H9 (cell line): ENCODE measurements around the gene GSTO1. TPM values are rescaled to one million over a fixed set of nuclear protein-coding genes. Genes with fewer than 3 reads are reported as not detected.

Source experiments
- DNase-seq: peaks from one replicate; pipeline ENCODE4 v3.0.0-alpha.2; 2017
- H2AFZ ChIP-seq: one replicate; pipeline ENCODE4 v1.6.1; 2013; ENCODE audit warnings: mild to moderate bottlenecking, low read length, control low read depth, moderate library complexity
- H2AK5ac ChIP-seq: 2 replicates; pipeline ENCODE4 v1.6.1; 2013; ENCODE audit warnings: low read length, control low read depth, mixed read lengths; ENCODE audit not compliant: insufficient read length
- H2BK120ac ChIP-seq: one replicate; pipeline ENCODE4 v1.6.1; 2013; ENCODE audit warnings: low read depth, mild to moderate bottlenecking, low read length, control low read depth, inconsistent platforms; ENCODE audit not compliant: poor library complexity, severe bottlenecking
- H2BK12ac ChIP-seq: 2 replicates; pipeline ENCODE4 v1.6.1; 2013; ENCODE audit warnings: low read length, control low read depth, mixed read lengths, low read depth; ENCODE audit not compliant: insufficient read length
- H2BK15ac ChIP-seq: 2 replicates; pipeline ENCODE4 v1.6.1; 2013; ENCODE audit warnings: low read depth, low read length, control low read depth
- H2BK20ac ChIP-seq: one replicate; pipeline ENCODE4 v1.6.1; 2013; ENCODE audit warnings: low read depth, mild to moderate bottlenecking, low read length, control low read depth, inconsistent platforms; ENCODE audit not compliant: poor library complexity, severe bottlenecking
- H2BK5ac ChIP-seq: 2 replicates; pipeline ENCODE4 v1.6.1; 2013; ENCODE audit warnings: low read length, control low read depth, mixed read lengths; ENCODE audit not compliant: insufficient read length
- H3K14ac ChIP-seq: 2 replicates; pipeline ENCODE4 v1.6.1; 2013; ENCODE audit warnings: low read length, control low read depth; ENCODE audit not compliant: insufficient read depth
- H3K18ac ChIP-seq: 2 replicates; pipeline ENCODE4 v1.6.1; 2013; ENCODE audit warnings: low read depth, mild to moderate bottlenecking, mixed read lengths, low read length, control low read depth; ENCODE audit not compliant: insufficient read length
- H3K23ac ChIP-seq: 2 replicates; pipeline ENCODE4 v1.6.1; 2013; ENCODE audit warnings: low read length, control low read depth, mixed read lengths, low read depth; ENCODE audit not compliant: insufficient read length
- H3K23me2 ChIP-seq: 2 replicates; pipeline ENCODE4 v1.6.1; 2013; ENCODE audit warnings: low read depth, mild to moderate bottlenecking, mixed read lengths, low read length, control low read depth; ENCODE audit not compliant: insufficient read length, poor library complexity, severe bottlenecking
- H3K27ac ChIP-seq: 2 replicates; pipeline ENCODE4 v1.5.1; 2013; ENCODE audit warnings: low read length, control low read depth, mixed read lengths, low read depth; ENCODE audit not compliant: insufficient read length
- H3K27me3 ChIP-seq: 2 replicates; pipeline ENCODE4 v1.6.1; 2013; ENCODE audit warnings: low read length, control low read depth, inconsistent platforms; ENCODE audit not compliant: insufficient read depth
- H3K4ac ChIP-seq: 2 replicates; pipeline ENCODE4 v1.6.1; 2013; ENCODE audit warnings: low read depth, mild to moderate bottlenecking, control low read depth, inconsistent platforms, low read length, moderate library complexity
- H3K4me1 ChIP-seq: 2 replicates; pipeline ENCODE4 v1.6.1; 2013; ENCODE audit warnings: low read length, control low read depth, inconsistent platforms; ENCODE audit not compliant: insufficient read depth
- H3K4me2 ChIP-seq: 2 replicates; pipeline ENCODE4 v1.6.1; 2013; ENCODE audit warnings: low read length, control low read depth, mixed read lengths; ENCODE audit not compliant: insufficient read length, insufficient read depth
- H3K56ac ChIP-seq: 2 replicates; pipeline ENCODE4 v1.6.1; 2013; ENCODE audit warnings: low read depth, mild to moderate bottlenecking, mixed read lengths, low read length, control low read depth; ENCODE audit not compliant: insufficient read length
- H3K79me1 ChIP-seq: 2 replicates; pipeline ENCODE4 v1.6.1; 2013; ENCODE audit warnings: low read depth, mild to moderate bottlenecking, moderate library complexity, low read length, control low read depth, inconsistent platforms; ENCODE audit not compliant: insufficient read depth, poor library complexity, severe bottlenecking
- H3K79me2 ChIP-seq: 2 replicates; pipeline ENCODE4 v1.6.1; 2013; ENCODE audit warnings: low read length, control low read depth, inconsistent platforms; ENCODE audit not compliant: insufficient read depth
- H3K9ac ChIP-seq: 2 replicates; pipeline ENCODE4 v1.6.1; 2013; ENCODE audit warnings: low read length, control low read depth, mixed read lengths; ENCODE audit not compliant: insufficient read length; ENCODE audit errors: extremely low read depth
- H3K9me3 ChIP-seq: one replicate; pipeline ENCODE4 v1.6.1; 2013; ENCODE audit warnings: low read depth, low read length, inconsistent platforms; ENCODE audit not compliant: control insufficient read depth
- H3T11ph ChIP-seq: one replicate; pipeline ENCODE4 v1.6.1; 2013; ENCODE audit warnings: mild to moderate bottlenecking, low read length, control low read depth, inconsistent platforms
- H4K20me1 ChIP-seq: one replicate; pipeline ENCODE4 v1.6.1; 2013; ENCODE audit not compliant: control insufficient read depth, insufficient read length, insufficient read depth
- H4K5ac ChIP-seq: 2 replicates; pipeline ENCODE4 v1.6.1; 2013; ENCODE audit warnings: low read depth, mild to moderate bottlenecking, mixed read lengths, low read length, control low read depth; ENCODE audit not compliant: insufficient read length
- H4K8ac ChIP-seq: replicated peaks from 2 replicates; pipeline ENCODE4 v1.6.1; 2013; ENCODE audit warnings: low read length, control low read depth, mixed read lengths, low read depth; ENCODE audit not compliant: insufficient read length
- H4K91ac ChIP-seq: 2 replicates; pipeline ENCODE4 v1.6.1; 2013; ENCODE audit warnings: low read depth, mild to moderate bottlenecking, moderate library complexity, mixed read lengths, low read length, control low read depth; ENCODE audit not compliant: insufficient read length
- H3K27ac Mint-ChIP-seq, 3 experiments: 2 replicates in 2 of 3; 3 replicates in 1 of 3; pipeline ENCODE4 v1.8.0; 2020 to 2021; ENCODE audit warnings: mixed read lengths in 3 of 3, mild to moderate bottlenecking in 1 of 3, moderate library complexity in 1 of 3
- H3K27me3 Mint-ChIP-seq: 2 replicates; pipeline ENCODE4 v1.8.0; 2021; ENCODE audit warnings: low read depth, mild to moderate bottlenecking, moderate library complexity, mixed read lengths
- H3K36me3 Mint-ChIP-seq, 3 experiments: 2 replicates in 2 of 3; 3 replicates in 1 of 3; pipeline ENCODE4 v1.8.0; 2020 to 2021; ENCODE audit warnings: low read depth in 3 of 3, mixed read lengths in 3 of 3; ENCODE audit not compliant: insufficient read depth in 1 of 3
- H3K4me1 Mint-ChIP-seq, 2 experiments: 2 replicates each; pipeline ENCODE4 v1.8.0; 2020; ENCODE audit warnings: mixed read lengths in 2 of 2
- H3K4me3 Mint-ChIP-seq, 2 experiments: 2 replicates in 1 of 2; 3 replicates in 1 of 2; pipeline ENCODE4 v1.8.0; 2020 to 2021; ENCODE audit warnings: mild to moderate bottlenecking in 2 of 2, mixed read lengths in 2 of 2, moderate library complexity in 1 of 2
- H3K9me3 Mint-ChIP-seq, 2 experiments: 2 replicates in 1 of 2; 3 replicates in 1 of 2; pipeline ENCODE4 v1.8.0; 2020; ENCODE audit warnings: mild to moderate bottlenecking in 2 of 2, mixed read lengths in 2 of 2, moderate library complexity in 1 of 2
- WGBS: extraction: QIAGEN DNeasy Blood & Tissue Kit; methylation state at CpG from one replicate; pipeline ENCODE4 v1.1.7; 2013; ENCODE audit warnings: missing lambda C conversion rate, low lambda C conversion rate, mixed read lengths; ENCODE audit not compliant: insufficient read length; ENCODE audit errors: extremely low coverage; 5-methylcytosine and 5-hydroxymethylcytosine counted together
- total RNA-seq: library from RNA; stranded (reverse); gene quantifications from 2 replicates; pipeline ENCODE4 v1.2.1, GENCODE V29; 2021
- TF ChIP-seq, protein P1 (sequence below): fragments of 200-600 bp; sonication (generic); conservative IDR thresholded peaks from 3 replicates; pipeline ENCODE4 v1.8.0; 2021; ENCODE audit warnings: antibody characterized with exemption, mild to moderate bottlenecking

Gene GSTO1
- total RNA-seq, 1 experiment from 2014 or later: 114 TPM

DNA sequence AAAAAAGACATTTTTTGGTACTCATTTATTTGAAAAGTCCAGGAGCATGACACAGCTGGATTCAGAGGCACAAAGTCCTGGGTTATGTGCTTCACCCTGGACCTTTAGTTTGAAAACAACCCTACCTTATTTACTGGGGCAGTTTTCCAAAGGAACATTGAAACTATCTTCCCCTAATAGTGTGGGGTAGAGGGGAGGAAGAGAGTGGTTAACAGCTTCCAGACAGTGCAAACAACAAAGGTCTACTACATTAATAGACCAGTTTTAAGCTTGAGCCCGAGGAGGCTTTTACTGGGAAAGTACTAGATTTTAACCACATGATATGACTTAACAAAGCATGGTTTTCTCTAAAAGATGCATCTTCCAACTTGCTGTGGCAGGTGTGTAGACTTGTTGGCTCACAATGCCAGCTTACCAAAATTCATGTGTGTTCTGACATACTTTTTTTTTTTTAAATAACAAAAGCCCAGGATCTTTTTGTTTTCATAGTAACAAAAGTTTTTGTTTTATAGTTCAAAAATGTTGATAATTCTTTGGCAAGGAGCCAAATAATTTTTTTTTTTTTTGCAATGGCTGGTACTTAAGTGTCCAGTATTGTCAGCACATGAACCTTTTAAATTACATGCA is 1.8 kb downstream of the GSTO1 start:
- no peak overlapping the region for H3K18ac ChIP-seq
- H3K23me2 ChIP-seq: peaks cover 12% of the 10 kb centered on the region
- H2AFZ ChIP-seq: no peak overlapping the region
- H2BK12ac ChIP-seq: no peak overlapping the region
- H4K5ac ChIP-seq: no peak overlapping the region
- H2BK120ac ChIP-seq: no peak overlapping the region
- H3K4me2 ChIP-seq: no peak overlapping the region
- peaks cover 11% of the 10 kb centered on the region; the same call in 1 of the 2 replicates for H3K4me1 ChIP-seq
- no peak overlapping the region for H3K4ac ChIP-seq
- H3K56ac ChIP-seq: no peak overlapping the region
- no peaks in the 10 kb centered on the region for H4K20me1 ChIP-seq
- no peak overlapping the region for H4K91ac ChIP-seq
- no peaks in the 10 kb centered on the region for H3K9me3 ChIP-seq
- no CpG with 5 or more reads among the region's 1 CpG for WGBS
- H2BK15ac ChIP-seq: no peak overlapping the region
- no peak overlapping the region for H3T11ph ChIP-seq
- H3K79me2 ChIP-seq: no peaks in the 10 kb centered on the region; the same call in 1 of the 2 replicates
- no peaks in the 10 kb centered on the region for H3K9me3 Mint-ChIP-seq
- no peak for DNase-seq
- H2BK5ac ChIP-seq: no peak overlapping the region
- peaks cover 41 to 60% of the 10 kb centered on the region in 2 experiments for H3K4me1 Mint-ChIP-seq
- no peak overlapping the region for H3K27ac Mint-ChIP-seq
- H3K79me1 ChIP-seq: no peaks in the 10 kb centered on the region
- no peak overlapping the region for H3K9ac ChIP-seq
- no peak overlapping the region for H4K8ac ChIP-seq
- no peaks in the 10 kb centered on the region; the same call in 1 of the 2 replicates for H3K27me3 ChIP-seq
- H2AK5ac ChIP-seq: no peak overlapping the region
- H3K27me3 Mint-ChIP-seq: peaks cover 14% of the 10 kb centered on the region
- no peak overlapping the region for H3K27ac ChIP-seq
- H2BK20ac ChIP-seq: no peak overlapping the region
- H3K23ac ChIP-seq: no peak overlapping the region
- TF ChIP-seq, protein P1, sequence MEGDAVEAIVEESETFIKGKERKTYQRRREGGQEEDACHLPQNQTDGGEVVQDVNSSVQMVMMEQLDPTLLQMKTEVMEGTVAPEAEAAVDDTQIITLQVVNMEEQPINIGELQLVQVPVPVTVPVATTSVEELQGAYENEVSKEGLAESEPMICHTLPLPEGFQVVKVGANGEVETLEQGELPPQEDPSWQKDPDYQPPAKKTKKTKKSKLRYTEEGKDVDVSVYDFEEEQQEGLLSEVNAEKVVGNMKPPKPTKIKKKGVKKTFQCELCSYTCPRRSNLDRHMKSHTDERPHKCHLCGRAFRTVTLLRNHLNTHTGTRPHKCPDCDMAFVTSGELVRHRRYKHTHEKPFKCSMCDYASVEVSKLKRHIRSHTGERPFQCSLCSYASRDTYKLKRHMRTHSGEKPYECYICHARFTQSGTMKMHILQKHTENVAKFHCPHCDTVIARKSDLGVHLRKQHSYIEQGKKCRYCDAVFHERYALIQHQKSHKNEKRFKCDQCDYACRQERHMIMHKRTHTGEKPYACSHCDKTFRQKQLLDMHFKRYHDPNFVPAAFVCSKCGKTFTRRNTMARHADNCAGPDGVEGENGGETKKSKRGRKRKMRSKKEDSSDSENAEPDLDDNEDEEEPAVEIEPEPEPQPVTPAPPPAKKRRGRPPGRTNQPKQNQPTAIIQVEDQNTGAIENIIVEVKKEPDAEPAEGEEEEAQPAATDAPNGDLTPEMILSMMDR: no peak
- no peak overlapping the region for H3K14ac ChIP-seq
- H3K4me3 Mint-ChIP-seq: peak overlapping the region in 1 of 2 experiments; percentile 77; a peak in 1 of 5 replicates
- H3K36me3 Mint-ChIP-seq: peaks cover 1 to 40% (median 16%) of the 10 kb centered on the region in 3 experiments; a peak in 5 of 7 replicates
